Chondrocyte (in vitro differentiated cells): ENCODE measurements around the gene DOCK2. TPM values are rescaled to one million over a fixed set of nuclear protein-coding genes. Genes with fewer than 3 reads are reported as not detected.
A peak's percentile ranks its signal among the peaks of the same experiment; 100 is the strongest.

Source experiments
- DNase-seq: peaks from one replicate; pipeline ENCODE4 v3.0.0; 2021; ENCODE audit warnings: mixed read lengths, low spot score
- H3K27ac Mint-ChIP-seq: one replicate; pipeline ENCODE4 v1.8.0; 2021; ENCODE audit warnings: mild to moderate bottlenecking, moderate library complexity, mixed read lengths; ENCODE audit not compliant: unreplicated experiment
- H3K27me3 Mint-ChIP-seq: 2 replicates; pipeline ENCODE4 v1.8.0; 2021; ENCODE audit warnings: low read depth, mixed read lengths
- H3K36me3 Mint-ChIP-seq: 2 replicates; pipeline ENCODE4 v1.8.0; 2021; ENCODE audit warnings: low read depth, mixed read lengths
- H3K4me1 Mint-ChIP-seq: 2 replicates; pipeline ENCODE4 v1.8.0; 2021; ENCODE audit warnings: low read depth, mild to moderate bottlenecking, mixed read lengths
- H3K4me3 Mint-ChIP-seq: one replicate; pipeline ENCODE4 v1.8.0; 2021; ENCODE audit warnings: mild to moderate bottlenecking, moderate library complexity, mixed read lengths; ENCODE audit not compliant: unreplicated experiment
- H3K9me3 Mint-ChIP-seq: 2 replicates; pipeline ENCODE4 v1.8.0; 2021; ENCODE audit warnings: low read depth, mixed read lengths
- CTCF ChIP-seq: fragments of 200-600 bp; sonication (generic); IDR thresholded peaks from 2 replicates; pipeline ENCODE4 v1.5.0; 2021; ENCODE audit warnings: antibody characterized with exemption, mild to moderate bottlenecking, moderate library complexity
- total RNA-seq: library from RNA; stranded (reverse); gene quantifications from 3 replicates; pipeline ENCODE4 v1.2.1, GENCODE V29; 2021

The DOCK2 gene
- total RNA-seq, 1 donor from 2014 or later = 3.1 TPM

- Mint-ChIP-seq H3K4me3 (no peak overlapping the region), H3K9me3 (peaks cover 23% of the 10 kb centered on the region), H3K36me3 (peaks cover 2% of the 10 kb centered on the region), H3K4me1 (peaks cover 20% of the 10 kb centered on the region), H3K27me3 (no peaks in the 10 kb centered on the region), H3K27ac (no peak overlapping the region)
- DNase-seq = no peak
- no peak for TF ChIP-seq CTCF
These were observed 29.3 kb downstream of the DOCK2 start for GRCh38 chr5:169666365-169666764.

GRCh38 chr5:169667896-169668674 lies 31.0 kb downstream of the DOCK2 start:
- peaks cover 8% of the 10 kb centered on the region for H3K9me3 Mint-ChIP-seq
- no peaks in the 10 kb centered on the region for H3K27me3 Mint-ChIP-seq
- H3K36me3 Mint-ChIP-seq = no peaks in the 10 kb centered on the region
- H3K27ac Mint-ChIP-seq = peak overlapping the region; percentile 94
- H3K4me3 Mint-ChIP-seq = no peak overlapping the region
- H3K4me1 Mint-ChIP-seq = peaks cover 20% of the 10 kb centered on the region
- no peak for TF ChIP-seq CTCF
- DNase-seq = no peak

- H3K4me3 Mint-ChIP-seq = no peak overlapping the region
- DNase-seq = no peak
These were observed 31.7 kb downstream of the DOCK2 start for GRCh38 chr5:169668732-169669131.

GRCh38 chr5:169670769-169671525 lies 33.9 kb downstream of the DOCK2 start:
- no peak for TF ChIP-seq CTCF
- Mint-ChIP-seq H3K27ac (no peak overlapping the region), H3K27me3 (no peaks in the 10 kb centered on the region), H3K4me3 (no peak overlapping the region), H3K4me1 (peaks cover 20% of the 10 kb centered on the region), H3K36me3 (no peaks in the 10 kb centered on the region), H3K9me3 (no peaks in the 10 kb centered on the region)
- DNase-seq = no peak

More at GRCh38 chr5:169668732-169669131, 31.7 kb downstream of the DOCK2 start:
- Mint-ChIP-seq H3K4me1 (peaks cover 20% of the 10 kb centered on the region), H3K9me3 (peaks cover 7% of the 10 kb centered on the region), H3K27me3 (no peaks in the 10 kb centered on the region), H3K36me3 (no peaks in the 10 kb centered on the region), H3K27ac (peak overlapping the region; percentile 94)
- peak; percentile 58 for TF ChIP-seq CTCF

GRCh38 chr5:169682026-169682425 lies 45.0 kb downstream of the DOCK2 start:
- H3K27ac Mint-ChIP-seq = no peak overlapping the region
- no peaks in the 10 kb centered on the region for H3K4me1 Mint-ChIP-seq
- H3K9me3 Mint-ChIP-seq = no peaks in the 10 kb centered on the region
- H3K27me3 Mint-ChIP-seq = no peaks in the 10 kb centered on the region
- H3K4me3 Mint-ChIP-seq = no peak overlapping the region
- TF ChIP-seq CTCF = no peak
- peaks cover 2% of the 10 kb centered on the region for H3K36me3 Mint-ChIP-seq
- no peak for DNase-seq
